H9 (cell line): ENCODE data around the gene YOD1. TPM values are rescaled to one million over a fixed set of nuclear protein-coding genes. Genes with fewer than 3 reads are reported as not detected.

Experiments used
- DNase-seq: peaks from one replicate; pipeline ENCODE4 v3.0.0-alpha.2; 2017
- H2AFZ ChIP-seq: one replicate; pipeline ENCODE4 v1.6.1; 2013; ENCODE audit warnings: mild to moderate bottlenecking, low read length, control low read depth, moderate library complexity
- H2AK5ac ChIP-seq: 2 replicates; pipeline ENCODE4 v1.6.1; 2013; ENCODE audit warnings: low read length, control low read depth, mixed read lengths; ENCODE audit not compliant: insufficient read length
- H2BK120ac ChIP-seq: one replicate; pipeline ENCODE4 v1.6.1; 2013; ENCODE audit warnings: low read depth, mild to moderate bottlenecking, low read length, control low read depth, inconsistent platforms; ENCODE audit not compliant: poor library complexity, severe bottlenecking
- H2BK12ac ChIP-seq: 2 replicates; pipeline ENCODE4 v1.6.1; 2013; ENCODE audit warnings: low read length, control low read depth, mixed read lengths, low read depth; ENCODE audit not compliant: insufficient read length
- H2BK15ac ChIP-seq: 2 replicates; pipeline ENCODE4 v1.6.1; 2013; ENCODE audit warnings: low read depth, low read length, control low read depth
- H2BK20ac ChIP-seq: one replicate; pipeline ENCODE4 v1.6.1; 2013; ENCODE audit warnings: low read depth, mild to moderate bottlenecking, low read length, control low read depth, inconsistent platforms; ENCODE audit not compliant: poor library complexity, severe bottlenecking
- H2BK5ac ChIP-seq: 2 replicates; pipeline ENCODE4 v1.6.1; 2013; ENCODE audit warnings: low read length, control low read depth, mixed read lengths; ENCODE audit not compliant: insufficient read length
- H3K14ac ChIP-seq: 2 replicates; pipeline ENCODE4 v1.6.1; 2013; ENCODE audit warnings: low read length, control low read depth; ENCODE audit not compliant: insufficient read depth
- H3K18ac ChIP-seq: 2 replicates; pipeline ENCODE4 v1.6.1; 2013; ENCODE audit warnings: low read depth, mild to moderate bottlenecking, mixed read lengths, low read length, control low read depth; ENCODE audit not compliant: insufficient read length
- H3K23ac ChIP-seq: 2 replicates; pipeline ENCODE4 v1.6.1; 2013; ENCODE audit warnings: low read length, control low read depth, mixed read lengths, low read depth; ENCODE audit not compliant: insufficient read length
- H3K23me2 ChIP-seq: 2 replicates; pipeline ENCODE4 v1.6.1; 2013; ENCODE audit warnings: low read depth, mild to moderate bottlenecking, mixed read lengths, low read length, control low read depth; ENCODE audit not compliant: insufficient read length, poor library complexity, severe bottlenecking
- H3K27ac ChIP-seq: 2 replicates; pipeline ENCODE4 v1.5.1; 2013; ENCODE audit warnings: low read length, control low read depth, mixed read lengths, low read depth; ENCODE audit not compliant: insufficient read length
- H3K27me3 ChIP-seq: 2 replicates; pipeline ENCODE4 v1.6.1; 2013; ENCODE audit warnings: low read length, control low read depth, inconsistent platforms; ENCODE audit not compliant: insufficient read depth
- H3K4ac ChIP-seq: 2 replicates; pipeline ENCODE4 v1.6.1; 2013; ENCODE audit warnings: low read depth, mild to moderate bottlenecking, control low read depth, inconsistent platforms, low read length, moderate library complexity
- H3K4me1 ChIP-seq: 2 replicates; pipeline ENCODE4 v1.6.1; 2013; ENCODE audit warnings: low read length, control low read depth, inconsistent platforms; ENCODE audit not compliant: insufficient read depth
- H3K4me2 ChIP-seq: 2 replicates; pipeline ENCODE4 v1.6.1; 2013; ENCODE audit warnings: low read length, control low read depth, mixed read lengths; ENCODE audit not compliant: insufficient read length, insufficient read depth
- H3K56ac ChIP-seq: 2 replicates; pipeline ENCODE4 v1.6.1; 2013; ENCODE audit warnings: low read depth, mild to moderate bottlenecking, mixed read lengths, low read length, control low read depth; ENCODE audit not compliant: insufficient read length
- H3K79me1 ChIP-seq: 2 replicates; pipeline ENCODE4 v1.6.1; 2013; ENCODE audit warnings: low read depth, mild to moderate bottlenecking, moderate library complexity, low read length, control low read depth, inconsistent platforms; ENCODE audit not compliant: insufficient read depth, poor library complexity, severe bottlenecking
- H3K79me2 ChIP-seq: 2 replicates; pipeline ENCODE4 v1.6.1; 2013; ENCODE audit warnings: low read length, control low read depth, inconsistent platforms; ENCODE audit not compliant: insufficient read depth
- H3K9ac ChIP-seq: 2 replicates; pipeline ENCODE4 v1.6.1; 2013; ENCODE audit warnings: low read length, control low read depth, mixed read lengths; ENCODE audit not compliant: insufficient read length; ENCODE audit errors: extremely low read depth
- H3K9me3 ChIP-seq: one replicate; pipeline ENCODE4 v1.6.1; 2013; ENCODE audit warnings: low read depth, low read length, inconsistent platforms; ENCODE audit not compliant: control insufficient read depth
- H3T11ph ChIP-seq: one replicate; pipeline ENCODE4 v1.6.1; 2013; ENCODE audit warnings: mild to moderate bottlenecking, low read length, control low read depth, inconsistent platforms
- H4K20me1 ChIP-seq: one replicate; pipeline ENCODE4 v1.6.1; 2013; ENCODE audit not compliant: control insufficient read depth, insufficient read length, insufficient read depth
- H4K5ac ChIP-seq: 2 replicates; pipeline ENCODE4 v1.6.1; 2013; ENCODE audit warnings: low read depth, mild to moderate bottlenecking, mixed read lengths, low read length, control low read depth; ENCODE audit not compliant: insufficient read length
- H4K8ac ChIP-seq: replicated peaks from 2 replicates; pipeline ENCODE4 v1.6.1; 2013; ENCODE audit warnings: low read length, control low read depth, mixed read lengths, low read depth; ENCODE audit not compliant: insufficient read length
- H4K91ac ChIP-seq: 2 replicates; pipeline ENCODE4 v1.6.1; 2013; ENCODE audit warnings: low read depth, mild to moderate bottlenecking, moderate library complexity, mixed read lengths, low read length, control low read depth; ENCODE audit not compliant: insufficient read length
- H3K27ac Mint-ChIP-seq, 3 experiments: 2 replicates in 2 of 3; 3 replicates in 1 of 3; pipeline ENCODE4 v1.8.0; 2020 to 2021; ENCODE audit warnings: mixed read lengths in 3 of 3, mild to moderate bottlenecking in 1 of 3, moderate library complexity in 1 of 3
- H3K27me3 Mint-ChIP-seq: 2 replicates; pipeline ENCODE4 v1.8.0; 2021; ENCODE audit warnings: low read depth, mild to moderate bottlenecking, moderate library complexity, mixed read lengths
- H3K36me3 Mint-ChIP-seq, 3 experiments: 2 replicates in 2 of 3; 3 replicates in 1 of 3; pipeline ENCODE4 v1.8.0; 2020 to 2021; ENCODE audit warnings: low read depth in 3 of 3, mixed read lengths in 3 of 3; ENCODE audit not compliant: insufficient read depth in 1 of 3
- H3K4me1 Mint-ChIP-seq, 2 experiments: 2 replicates each; pipeline ENCODE4 v1.8.0; 2020; ENCODE audit warnings: mixed read lengths in 2 of 2
- H3K4me3 Mint-ChIP-seq, 2 experiments: 2 replicates in 1 of 2; 3 replicates in 1 of 2; pipeline ENCODE4 v1.8.0; 2020 to 2021; ENCODE audit warnings: mild to moderate bottlenecking in 2 of 2, mixed read lengths in 2 of 2, moderate library complexity in 1 of 2
- H3K9me3 Mint-ChIP-seq, 2 experiments: 2 replicates in 1 of 2; 3 replicates in 1 of 2; pipeline ENCODE4 v1.8.0; 2020; ENCODE audit warnings: mild to moderate bottlenecking in 2 of 2, mixed read lengths in 2 of 2, moderate library complexity in 1 of 2
- CTCF ChIP-seq: fragments of 200-600 bp; sonication (generic); conservative IDR thresholded peaks from 3 replicates; pipeline ENCODE4 v1.8.0; 2021; ENCODE audit warnings: antibody characterized with exemption, mild to moderate bottlenecking
- WGBS: extraction: QIAGEN DNeasy Blood & Tissue Kit; methylation state at CpG from one replicate; pipeline ENCODE4 v1.1.7; 2013; ENCODE audit warnings: missing lambda C conversion rate, low lambda C conversion rate, mixed read lengths; ENCODE audit not compliant: insufficient read length; ENCODE audit errors: extremely low coverage; 5-methylcytosine and 5-hydroxymethylcytosine counted together
- total RNA-seq: library from RNA; stranded (reverse); gene quantifications from 2 replicates; pipeline ENCODE4 v1.2.1, GENCODE V29; 2021

The YOD1 gene
- total RNA-seq, 1 experiment from 2014 or later, result 8.6 TPM

GRCh38 chr1:207003210-207003609, 47.8 kb downstream of the YOD1 start:
- Mint-ChIP-seq H3K9me3 (no peaks in the 10 kb centered on the region), H3K27ac (no peak overlapping the region; a peak in 1 of 7 replicates), H3K4me1 (peaks cover 24% of the 10 kb centered on the region in 2 experiments), H3K4me3 (no peak overlapping the region), H3K36me3 (no peaks in the 10 kb centered on the region), H3K27me3 (peaks cover 6% of the 10 kb centered on the region)
- H3K4ac ChIP-seq, result no peak overlapping the region
- no peak overlapping the region for H2BK120ac ChIP-seq
- no peaks in the 10 kb centered on the region for H4K20me1 ChIP-seq
- H2AK5ac ChIP-seq, result no peak overlapping the region
- H3K23me2 ChIP-seq, result no peaks in the 10 kb centered on the region
- H4K5ac ChIP-seq, result no peak overlapping the region
- DNase-seq, result no peak
- H4K91ac ChIP-seq, result no peak overlapping the region
- H3K23ac ChIP-seq, result no peak overlapping the region
- no peak overlapping the region for H3K14ac ChIP-seq
- no peak overlapping the region for H3T11ph ChIP-seq
- H2BK12ac ChIP-seq, result no peak overlapping the region
- H3K27ac ChIP-seq, result no peak overlapping the region
- H2BK5ac ChIP-seq, result no peak overlapping the region
- H3K9ac ChIP-seq, result no peak overlapping the region
- H3K9me3 ChIP-seq, result no peaks in the 10 kb centered on the region
- no peak overlapping the region for H2BK20ac ChIP-seq
- no peak for TF ChIP-seq CTCF
- H3K18ac ChIP-seq, result no peak overlapping the region
- H3K4me1 ChIP-seq, result no peaks in the 10 kb centered on the region
- H2AFZ ChIP-seq, result no peak overlapping the region
- no peaks in the 10 kb centered on the region for H3K79me2 ChIP-seq
- no peak overlapping the region for H3K4me2 ChIP-seq
- WGBS, result no CpG with 5 or more reads among the region's 4 CpGs
- H3K56ac ChIP-seq, result no peak overlapping the region
- H3K79me1 ChIP-seq, result no peaks in the 10 kb centered on the region
- no peaks in the 10 kb centered on the region for H3K27me3 ChIP-seq
- no peak overlapping the region for H2BK15ac ChIP-seq
- H4K8ac ChIP-seq, result no peak overlapping the region
